Measurements from ENCODE around the gene CCNE1. TPM values are rescaled to one million over a fixed set of nuclear protein-coding genes. Genes with fewer than 3 reads are reported as not detected.
A peak's percentile ranks its signal among the peaks of the same experiment; 100 is the strongest.
"Not testable (repeated sequence)": the region's sequence is repeated elsewhere in the genome, so short reads cannot be mapped to it uniquely, and the experiment has no call there.

The CCNE1 gene
- total and polyA plus RNA-seq, 4 donors, result 0.49 to 1.6 (median 0.84) TPM

DNA sequence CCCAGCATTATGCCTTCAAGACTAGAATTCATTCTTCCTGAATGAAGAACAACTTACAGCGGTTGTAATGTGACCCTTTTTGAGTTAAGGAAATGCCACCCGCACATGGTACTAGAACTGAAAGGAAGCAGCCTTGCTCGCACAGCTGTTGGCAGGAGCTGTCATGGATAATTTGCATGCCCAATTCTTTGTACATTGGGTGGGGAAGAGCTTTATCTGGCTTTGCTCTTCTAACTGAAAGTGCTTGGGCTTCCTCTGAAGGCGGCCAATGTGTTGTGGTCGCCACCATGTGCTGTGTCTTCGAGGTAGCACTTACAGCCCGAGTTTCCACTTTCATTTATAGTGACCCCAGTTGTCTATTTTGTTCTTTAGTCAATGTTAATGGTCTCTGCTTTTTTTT, 3.4 kb downstream of the CCNE1 start:
- H3K9me3 ChIP-seq (ENCODE audit: control insufficient read depth, low read length), result no peaks in the 10 kb centered on the region
- WGBS, 2 donors, result 95% methylated on average over 7 of the region's 7 CpGs
- no peaks in the 10 kb centered on the region for H3K4me1 ChIP-seq (ENCODE audit: control insufficient read depth in 1 of 2, insufficient read depth in 2 of 2, low read length in 2 of 2)
- peak in 1 of 2 donors; percentile 31 for DNase-seq
- no peaks in the 10 kb centered on the region for H3K36me3 ChIP-seq (ENCODE audit: control insufficient read depth in 1 of 2, insufficient read depth in 2 of 2, low read length in 1 of 2)
- intact Hi-C loops (cut with DNase I), result no loop called here
- no peak overlapping the region for H3K4me3 ChIP-seq (ENCODE audit: low read length in 2 of 2)
- no peaks in the 10 kb centered on the region for H3K27me3 ChIP-seq (ENCODE audit: control insufficient read depth in 1 of 2, insufficient read depth in 2 of 2, low read length in 1 of 2)
- no peak overlapping the region for H3K27ac ChIP-seq (ENCODE audit: low read depth in 1 of 2, low read length in 2 of 2)
- no peak for ATAC-seq (ENCODE audit: low FRiP score)

DNA sequence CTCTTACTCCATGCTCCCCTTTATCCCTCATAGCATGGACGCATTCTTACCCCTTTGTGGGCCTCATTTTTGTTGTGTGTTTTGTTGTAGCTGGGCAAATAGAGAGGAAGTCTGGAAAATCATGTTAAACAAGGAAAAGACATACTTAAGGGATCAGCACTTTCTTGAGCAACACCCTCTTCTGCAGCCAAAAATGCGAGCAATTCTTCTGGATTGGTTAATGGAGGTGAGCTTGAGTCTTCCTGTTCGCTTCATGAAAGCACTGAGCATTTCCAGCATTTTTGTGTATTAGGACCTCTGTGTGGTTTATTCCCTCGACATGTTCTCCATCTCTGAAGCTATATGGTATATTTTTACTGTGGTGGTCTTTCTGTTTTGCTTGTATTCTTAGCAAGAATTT, 5.5 kb downstream of the CCNE1 start:
- Histone ChIP-seq H3K9me3 (ENCODE audit: control insufficient read depth, low read length) (no peaks in the 10 kb centered on the region), H3K27me3 (ENCODE audit: control insufficient read depth in 1 of 2, insufficient read depth in 2 of 2, low read length in 1 of 2) (no peaks in the 10 kb centered on the region), H3K4me1 (ENCODE audit: control insufficient read depth in 1 of 2, insufficient read depth in 2 of 2, low read length in 2 of 2) (no peaks in the 10 kb centered on the region), H3K36me3 (ENCODE audit: control insufficient read depth in 1 of 2, insufficient read depth in 2 of 2, low read length in 1 of 2) (no peaks in the 10 kb centered on the region), H3K4me3 (ENCODE audit: low read length in 2 of 2) (no peak overlapping the region), H3K27ac (ENCODE audit: low read depth in 1 of 2, low read length in 2 of 2) (no peak overlapping the region)
- no peak for ATAC-seq (ENCODE audit: low FRiP score)
- intact Hi-C loops (cut with DNase I), result no loop called here
- 90 to 94% methylated on average over 4 of the region's 4 CpGs for WGBS, 2 donors
- no peak for DNase-seq

DNA sequence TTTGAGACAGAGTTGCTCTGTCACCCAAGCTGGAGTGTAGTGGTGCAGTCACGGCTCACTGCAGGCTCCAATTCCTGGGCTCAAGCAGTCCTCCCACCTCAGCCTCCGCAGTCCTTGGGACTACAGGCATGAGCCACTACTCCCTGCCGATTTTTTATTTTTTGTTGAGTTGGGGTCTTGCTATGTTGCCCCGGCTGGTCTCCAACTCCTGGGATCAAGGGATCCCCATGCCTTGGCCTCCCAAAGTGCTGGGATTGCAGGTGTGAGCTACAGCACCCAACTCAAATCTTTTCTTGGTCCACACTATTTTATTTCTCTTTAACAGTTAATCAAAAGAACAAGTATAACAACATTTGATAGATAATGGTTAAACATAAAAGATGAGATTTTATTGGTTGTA, 7.5 kb downstream of the CCNE1 start:
- ATAC-seq (ENCODE audit: low FRiP score) (no peak), DNase-seq (peak in 1 of 2 donors; percentile 24)
- intact Hi-C loops (cut with DNase I), result no loop called here
- no peaks in the 10 kb centered on the region for H3K4me1 ChIP-seq (ENCODE audit: control insufficient read depth in 1 of 2, insufficient read depth in 2 of 2, low read length in 2 of 2)
- no peak overlapping the region for H3K27ac ChIP-seq (ENCODE audit: low read depth in 1 of 2, low read length in 2 of 2)
- 97 to 98% methylated on average over 4 of the region's 4 CpGs for WGBS, 2 donors
- H3K4me3 ChIP-seq (ENCODE audit: low read length in 2 of 2), result no peak overlapping the region
- H3K36me3 ChIP-seq (ENCODE audit: control insufficient read depth in 1 of 2, insufficient read depth in 2 of 2, low read length in 1 of 2), result no peaks in the 10 kb centered on the region
- H3K27me3 ChIP-seq (ENCODE audit: control insufficient read depth in 1 of 2, insufficient read depth in 2 of 2, low read length in 1 of 2), result no peaks in the 10 kb centered on the region
- H3K9me3 ChIP-seq (ENCODE audit: control insufficient read depth, low read length), result no peaks in the 10 kb centered on the region

DNA sequence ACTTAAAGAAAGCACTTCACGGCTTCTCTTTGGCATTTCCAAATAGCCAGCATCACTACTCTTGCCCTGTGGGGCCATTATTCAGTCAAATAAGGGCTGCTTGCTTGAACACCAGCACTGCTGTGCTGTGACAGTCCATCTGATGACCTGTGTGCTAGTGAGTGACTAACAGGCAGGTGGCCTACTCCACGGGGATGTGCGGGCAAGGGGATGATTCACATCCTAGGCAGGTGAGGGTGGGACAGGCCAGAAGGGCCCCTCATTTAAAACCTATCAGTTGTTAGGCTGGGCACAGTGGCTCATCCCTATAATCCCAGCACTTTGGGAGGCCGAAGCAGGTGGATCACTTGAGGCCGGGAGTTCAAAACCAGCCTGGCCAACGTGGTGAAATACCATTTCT, 8.2 kb downstream of the CCNE1 start:
- H3K4me1 ChIP-seq (ENCODE audit: control insufficient read depth in 1 of 2, insufficient read depth in 2 of 2, low read length in 2 of 2), result no peaks in the 10 kb centered on the region
- 94 to 96% methylated on average over 6 of the region's 6 CpGs for WGBS, 2 donors
- DNase-seq (peak in 1 of 2 donors; percentile 9), ATAC-seq (ENCODE audit: low FRiP score) (no peak)
- H3K36me3 ChIP-seq (ENCODE audit: control insufficient read depth in 1 of 2, insufficient read depth in 2 of 2, low read length in 1 of 2), result no peaks in the 10 kb centered on the region
- intact Hi-C loops (cut with DNase I), result no loop called here
- H3K4me3 ChIP-seq (ENCODE audit: low read length in 2 of 2), result no peak overlapping the region
- no peaks in the 10 kb centered on the region for H3K9me3 ChIP-seq (ENCODE audit: control insufficient read depth, low read length)
- H3K27ac ChIP-seq (ENCODE audit: low read depth in 1 of 2, low read length in 2 of 2), result no peak overlapping the region
- H3K27me3 ChIP-seq (ENCODE audit: control insufficient read depth in 1 of 2, insufficient read depth in 2 of 2, low read length in 1 of 2), result no peaks in the 10 kb centered on the region

DNA sequence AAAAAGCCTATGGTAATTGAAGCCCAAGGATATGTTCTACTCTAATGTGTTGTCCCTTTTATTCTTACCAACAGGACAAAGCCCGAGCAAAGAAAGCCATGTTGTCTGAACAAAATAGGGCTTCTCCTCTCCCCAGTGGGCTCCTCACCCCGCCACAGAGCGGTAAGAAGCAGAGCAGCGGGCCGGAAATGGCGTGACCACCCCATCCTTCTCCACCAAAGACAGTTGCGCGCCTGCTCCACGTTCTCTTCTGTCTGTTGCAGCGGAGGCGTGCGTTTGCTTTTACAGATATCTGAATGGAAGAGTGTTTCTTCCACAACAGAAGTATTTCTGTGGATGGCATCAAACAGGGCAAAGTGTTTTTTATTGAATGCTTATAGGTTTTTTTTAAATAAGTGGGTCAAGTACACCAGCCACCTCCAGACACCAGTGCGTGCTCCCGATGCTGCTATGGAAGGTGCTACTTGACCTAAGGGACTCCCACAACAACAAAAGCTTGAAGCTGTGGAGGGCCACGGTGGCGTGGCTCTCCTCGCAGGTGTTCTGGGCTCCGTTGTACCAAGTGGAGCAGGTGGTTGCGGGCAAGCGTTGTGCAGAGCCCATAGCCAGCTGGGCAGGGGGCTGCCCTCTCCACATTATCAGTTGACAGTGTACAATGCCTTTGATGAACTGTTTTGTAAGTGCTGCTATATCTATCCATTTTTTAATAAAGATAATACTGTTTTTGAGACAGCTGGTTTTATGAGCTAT, 12.0 kb downstream of the CCNE1 start:
- WGBS, 2 donors, result 95 to 96% methylated on average over 20 of the region's 20 CpGs
- intact Hi-C loops (cut with DNase I), result no loop called here

DNA sequence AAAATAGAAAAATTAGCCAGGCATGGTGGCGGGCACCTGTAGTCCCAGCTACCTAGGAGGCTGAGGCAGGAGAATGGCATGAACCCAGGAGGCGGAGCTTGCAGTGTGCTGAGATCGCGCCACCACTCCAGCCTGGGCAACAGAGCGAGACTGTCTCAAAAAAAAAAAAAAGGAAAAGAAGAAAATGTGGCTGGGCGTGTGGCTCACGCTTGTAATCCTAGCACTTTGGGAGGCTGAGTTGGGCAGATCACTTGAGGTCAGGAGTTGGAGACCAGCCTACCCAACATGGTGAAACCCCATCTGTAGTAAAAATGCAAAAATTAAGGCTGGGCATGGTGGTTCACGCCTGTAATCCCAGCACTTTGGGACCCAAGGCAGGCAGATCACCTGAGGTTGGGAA, 13.5 kb downstream of the CCNE1 start:
- H3K4me1 ChIP-seq (ENCODE audit: control insufficient read depth in 1 of 2, insufficient read depth in 2 of 2, low read length in 2 of 2); H3K27ac ChIP-seq (ENCODE audit: low read depth in 1 of 2, low read length in 2 of 2); H3K9me3 ChIP-seq (ENCODE audit: control insufficient read depth, low read length); intact Hi-C loops (cut with DNase I); H3K36me3 ChIP-seq (ENCODE audit: control insufficient read depth in 1 of 2, insufficient read depth in 2 of 2, low read length in 1 of 2); H3K27me3 ChIP-seq (ENCODE audit: control insufficient read depth in 1 of 2, insufficient read depth in 2 of 2, low read length in 1 of 2); H3K4me3 ChIP-seq (ENCODE audit: low read length in 2 of 2); ATAC-seq (ENCODE audit: low FRiP score): not testable (repeated sequence)
- WGBS, 2 donors, result 95 to 99% methylated on average over 8 of the region's 8 CpGs
- DNase-seq, result peak in 1 of 2 donors; percentile 15

More for the DNA sequence above, 12.0 kb downstream of the CCNE1 start:
- Histone ChIP-seq H3K4me3 (ENCODE audit: low read length in 2 of 2) (no peak overlapping the region), H3K36me3 (ENCODE audit: control insufficient read depth in 1 of 2, insufficient read depth in 2 of 2, low read length in 1 of 2) (no peaks in the 10 kb centered on the region), H3K9me3 (ENCODE audit: control insufficient read depth, low read length) (no peaks in the 10 kb centered on the region), H3K27me3 (ENCODE audit: control insufficient read depth in 1 of 2, insufficient read depth in 2 of 2, low read length in 1 of 2) (no peaks in the 10 kb centered on the region), H3K27ac (ENCODE audit: low read depth in 1 of 2, low read length in 2 of 2) (no peak overlapping the region), H3K4me1 (ENCODE audit: control insufficient read depth in 1 of 2, insufficient read depth in 2 of 2, low read length in 2 of 2) (no peaks in the 10 kb centered on the region)
- DNase-seq, result peak in 1 of 2 donors; percentile 64
- no peak for ATAC-seq (ENCODE audit: low FRiP score)

DNA sequence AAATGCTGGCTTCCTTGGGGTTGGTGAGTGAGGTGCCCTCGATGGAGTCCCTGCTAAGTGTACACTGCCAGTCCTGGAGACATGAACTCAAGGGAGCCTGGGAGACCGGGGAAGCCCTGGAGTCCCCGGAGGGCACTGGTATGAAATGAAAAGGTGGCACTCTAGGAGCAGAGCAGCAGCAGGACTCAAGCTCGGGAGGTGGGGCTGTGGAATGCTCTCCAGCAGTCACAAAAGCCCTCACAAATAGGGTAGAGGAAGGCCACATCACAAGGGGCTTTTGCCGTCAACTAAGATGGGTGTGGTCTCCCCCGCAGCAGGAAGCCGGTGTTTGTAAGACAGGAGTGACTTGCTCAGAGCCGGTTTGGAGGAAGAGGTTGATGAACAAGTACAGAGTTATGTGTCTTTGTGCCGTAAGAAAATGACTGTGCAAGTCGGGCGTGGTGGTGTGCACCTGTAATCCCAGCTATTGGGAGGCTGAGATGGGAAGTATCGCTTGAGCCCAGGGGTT, 19.3 kb downstream of the CCNE1 start:
- H3K4me1 ChIP-seq (ENCODE audit: control insufficient read depth in 1 of 2, insufficient read depth in 2 of 2, low read length in 2 of 2), result no peaks in the 10 kb centered on the region
- H3K4me3 ChIP-seq (ENCODE audit: low read length in 2 of 2), result no peak overlapping the region
- peak in 1 of 2 donors; percentile 31 for DNase-seq
- intact Hi-C loops (cut with DNase I), result no loop called here
- ATAC-seq (ENCODE audit: low FRiP score), result no peak
- H3K36me3 ChIP-seq (ENCODE audit: control insufficient read depth in 1 of 2, insufficient read depth in 2 of 2, low read length in 1 of 2), result no peaks in the 10 kb centered on the region
- H3K27me3 ChIP-seq (ENCODE audit: control insufficient read depth in 1 of 2, insufficient read depth in 2 of 2, low read length in 1 of 2), result peaks cover 0 to 1% of the 10 kb centered on the region in 2 donors
- no peak overlapping the region for H3K27ac ChIP-seq (ENCODE audit: low read depth in 1 of 2, low read length in 2 of 2)
- H3K9me3 ChIP-seq (ENCODE audit: control insufficient read depth, low read length), result no peaks in the 10 kb centered on the region
- WGBS, 2 donors, result 50 to 55% methylated on average over 12 of the region's 12 CpGs

DNA sequence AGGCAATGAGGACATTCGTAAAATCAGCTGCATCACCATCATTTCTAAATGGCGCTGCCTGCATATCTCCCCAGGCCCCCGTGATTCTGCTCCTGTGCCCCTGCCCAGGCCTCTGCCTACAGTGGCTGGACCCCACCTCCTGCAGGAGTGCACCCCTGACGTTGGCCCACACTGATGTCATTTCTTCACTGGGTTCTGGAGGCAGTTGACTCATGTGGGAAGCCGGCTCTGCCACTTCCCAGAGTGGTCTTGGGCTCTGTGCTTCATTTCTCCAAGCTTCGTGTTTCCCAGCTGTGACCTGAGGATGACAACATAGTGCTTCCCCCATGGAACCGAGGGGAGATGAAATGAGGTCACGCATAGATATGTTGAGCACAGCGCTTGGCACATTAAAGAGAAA, 19.9 kb downstream of the CCNE1 start:
- DNase-seq (peak in 1 of 2 donors; percentile 27), ATAC-seq (ENCODE audit: low FRiP score) (no peak)
- peaks cover 0 to 1% of the 10 kb centered on the region in 2 donors for H3K27me3 ChIP-seq (ENCODE audit: control insufficient read depth in 1 of 2, insufficient read depth in 2 of 2, low read length in 1 of 2)
- H3K36me3 ChIP-seq (ENCODE audit: control insufficient read depth in 1 of 2, insufficient read depth in 2 of 2, low read length in 1 of 2), result no peaks in the 10 kb centered on the region
- intact Hi-C loops (cut with DNase I), result no loop called here
- H3K4me3 ChIP-seq (ENCODE audit: low read length in 2 of 2), result no peak overlapping the region
- H3K9me3 ChIP-seq (ENCODE audit: control insufficient read depth, low read length), result no peaks in the 10 kb centered on the region
- WGBS, 2 donors, result 68 to 72% methylated on average over 9 of the region's 9 CpGs
- no peaks in the 10 kb centered on the region for H3K4me1 ChIP-seq (ENCODE audit: control insufficient read depth in 1 of 2, insufficient read depth in 2 of 2, low read length in 2 of 2)
- no peak overlapping the region for H3K27ac ChIP-seq (ENCODE audit: low read depth in 1 of 2, low read length in 2 of 2)

DNA sequence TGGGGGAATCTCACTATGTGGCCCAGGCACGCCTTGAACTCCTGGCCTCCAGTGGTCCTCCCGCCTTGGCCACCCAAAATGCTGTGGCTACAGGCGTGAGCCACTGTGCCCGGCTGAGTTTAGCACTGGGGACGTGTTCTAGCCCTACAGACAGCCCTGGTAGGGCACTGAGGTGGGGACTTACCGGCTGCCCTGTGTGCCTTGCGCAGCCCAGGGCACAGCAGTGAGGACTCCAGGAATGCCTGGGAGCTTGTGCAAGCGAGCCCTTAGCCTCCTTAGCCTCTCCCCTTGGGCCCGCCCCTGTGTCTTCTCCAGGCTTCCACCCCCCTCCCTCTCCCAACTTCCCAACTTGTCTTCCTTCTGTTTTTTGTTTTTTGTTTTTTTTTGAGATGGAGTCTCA, 21.0 kb downstream of the CCNE1 start:
- Histone ChIP-seq H3K4me1 (ENCODE audit: control insufficient read depth in 1 of 2, insufficient read depth in 2 of 2, low read length in 2 of 2) (no peaks in the 10 kb centered on the region), H3K27ac (ENCODE audit: low read depth in 1 of 2, low read length in 2 of 2) (no peak overlapping the region), H3K27me3 (ENCODE audit: control insufficient read depth in 1 of 2, insufficient read depth in 2 of 2, low read length in 1 of 2) (peaks cover 0 to 1% of the 10 kb centered on the region in 2 donors), H3K4me3 (ENCODE audit: low read length in 2 of 2) (no peak overlapping the region), H3K36me3 (ENCODE audit: control insufficient read depth in 1 of 2, insufficient read depth in 2 of 2, low read length in 1 of 2) (no peaks in the 10 kb centered on the region), H3K9me3 (ENCODE audit: control insufficient read depth, low read length) (no peaks in the 10 kb centered on the region)
- intact Hi-C loops (cut with DNase I), result no loop called here
- WGBS, 2 donors, result 80 to 81% methylated on average over 9 of the region's 9 CpGs
- DNase-seq (peak in 1 of 2 donors; percentile 36), ATAC-seq (ENCODE audit: low FRiP score) (no peak)
